GM06990 (cell line): ENCODE data around the gene WDR82.

ENCODE experiments used
- DNase-seq: peaks from one replicate; pipeline ENCODE4 v3.0.0-alpha.2; 2011; ENCODE audit not compliant: insufficient read length; ENCODE audit errors: extremely low read depth
- H3K27me3 ChIP-seq: replicated peaks from 2 replicates; pipeline ENCODE4 v1.6.0; 2011; ENCODE audit warnings: low read length; ENCODE audit not compliant: control insufficient read depth, insufficient read depth
- H3K36me3 ChIP-seq: 2 replicates; pipeline ENCODE4 v1.5.1; 2011; ENCODE audit warnings: low read length; ENCODE audit not compliant: control insufficient read depth, insufficient read depth
- H3K4me3 ChIP-seq: replicated peaks from 2 replicates; pipeline ENCODE4 v1.5.1; 2011; ENCODE audit warnings: low read depth, mild to moderate bottlenecking, control low read depth, low read length
- CTCF ChIP-seq: IDR thresholded peaks from 2 replicates; pipeline ENCODE4 v1.5.1; 2011; ENCODE audit warnings: low read length, control low read depth, mild to moderate bottlenecking, inconsistent platforms; ENCODE audit not compliant: insufficient read depth, poor library complexity, severe bottlenecking

WDR82 gene

GRCh38 chr3:52237006-52237656 is 41.3 kb downstream of the WDR82 start:
- peak overlapping the region; percentile 94 for H3K4me3 ChIP-seq
- no peak for DNase-seq
- H3K27me3 ChIP-seq, result no peaks in the 10 kb centered on the region
- no peak for TF ChIP-seq CTCF
- peaks cover 11% of the 10 kb centered on the region for H3K36me3 ChIP-seq

GRCh38 chr3:52236424-52236886 is 42.0 kb downstream of the WDR82 start:
- no peaks in the 10 kb centered on the region for H3K27me3 ChIP-seq
- peaks cover 15% of the 10 kb centered on the region for H3K36me3 ChIP-seq
- TF ChIP-seq CTCF, result no peak
- no peak overlapping the region for H3K4me3 ChIP-seq
- DNase-seq, result no peak

- Histone ChIP-seq H3K27me3 (no peaks in the 10 kb centered on the region), H3K4me3 (no peak overlapping the region), H3K36me3 (peaks cover 28% of the 10 kb centered on the region)
- no peak for DNase-seq
- peak; percentile 7 for TF ChIP-seq CTCF
Observed at GRCh38 chr3:52234516-52235447, 43.7 kb downstream of the WDR82 start.

GRCh38 chr3:52233968-52234367 is 44.5 kb downstream of the WDR82 start:
- H3K27me3 ChIP-seq, result no peaks in the 10 kb centered on the region
- DNase-seq, result no peak
- no peak overlapping the region for H3K4me3 ChIP-seq
- TF ChIP-seq CTCF, result no peak
- peaks cover 36% of the 10 kb centered on the region for H3K36me3 ChIP-seq

GRCh38 chr3:52233108-52233591 is 45.3 kb downstream of the WDR82 start:
- no peak for DNase-seq
- Histone ChIP-seq H3K27me3 (no peaks in the 10 kb centered on the region), H3K36me3 (peaks cover 40% of the 10 kb centered on the region), H3K4me3 (no peak overlapping the region)
- TF ChIP-seq CTCF, result no peak
